ENCODE measurements around the gene RASGEF1B.
A peak's percentile ranks its signal among the peaks of the same experiment; 100 is the strongest.

Gene RASGEF1B

DNA sequence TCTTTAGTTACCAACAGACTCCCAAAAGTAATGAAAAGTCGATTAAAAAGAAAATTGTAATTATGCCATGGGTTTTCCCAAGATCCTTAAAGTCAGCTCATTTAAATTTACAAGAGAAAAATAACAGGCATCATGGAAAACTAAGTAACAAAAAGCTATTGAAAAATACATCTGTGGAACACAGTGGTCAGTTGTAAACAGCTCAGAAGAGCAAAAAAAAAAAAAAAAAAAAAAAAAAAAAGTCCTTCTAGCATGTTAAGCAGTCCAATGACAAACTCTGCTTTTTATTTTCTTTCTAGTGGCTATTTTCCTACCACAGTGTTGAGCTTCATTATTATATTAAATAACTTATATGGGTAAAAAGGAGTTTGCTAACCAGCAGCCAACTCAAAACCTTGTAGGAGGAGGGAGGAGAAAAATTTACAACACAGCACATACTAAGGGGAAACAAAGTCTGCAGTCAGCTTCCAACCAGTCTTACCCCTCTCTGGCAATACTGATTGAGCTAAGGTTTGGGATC lies 44.9 kb downstream of the RASGEF1B start:
- no peak for FAIRE-seq
- DNase-seq (ENCODE audit: insufficient read length, low spot score), result no peak
- TF ChIP-seq POLR2AphosphoS5 (IDR thresholded peaks at IDR 0.05; ENCODE audit: low read depth, low read length) (no peak), POLR2A (IDR thresholded peaks at IDR 0.05; ENCODE audit: low read depth, low read length) (no peak), TAF1 (IDR thresholded peaks at IDR 0.05; ENCODE audit: low read depth, low read length) (no peak), PAX5 (IDR thresholded peaks at IDR 0.05; ENCODE audit: insufficient read depth, low read length, severe bottlenecking) (no peak), POU2F2 (IDR thresholded peaks at IDR 0.05; ENCODE audit: low read depth, low read length) (no peak), SPI1 (IDR thresholded peaks at IDR 0.05; ENCODE audit: low read depth, low read length) (no peak)

- FAIRE-seq (no peak), DNase-seq (ENCODE audit: insufficient read length, low spot score) (no peak)
- TF ChIP-seq PAX5 (IDR thresholded peaks at IDR 0.05; ENCODE audit: insufficient read depth, low read length, severe bottlenecking) (no peak), POLR2AphosphoS5 (IDR thresholded peaks at IDR 0.05; ENCODE audit: low read depth, low read length) (no peak), POLR2A (IDR thresholded peaks at IDR 0.05; ENCODE audit: low read depth, low read length) (no peak), SPI1 (IDR thresholded peaks at IDR 0.05; ENCODE audit: low read depth, low read length) (no peak), POU2F2 (IDR thresholded peaks at IDR 0.05; ENCODE audit: low read depth, low read length) (no peak), TAF1 (IDR thresholded peaks at IDR 0.05; ENCODE audit: low read depth, low read length) (no peak)
Measured at GRCh38 chr4:81424816-81425755, 46.6 kb downstream of the RASGEF1B start.

- FAIRE-seq (no peak), DNase-seq (ENCODE audit: insufficient read length, low spot score) (no peak)
- TF ChIP-seq SPI1 (IDR thresholded peaks at IDR 0.05; ENCODE audit: low read depth, low read length), result no peak
- TF ChIP-seq POU2F2 (IDR thresholded peaks at IDR 0.05; ENCODE audit: low read depth, low read length), result no peak
- no peak for TF ChIP-seq TAF1 (IDR thresholded peaks at IDR 0.05; ENCODE audit: low read depth, low read length)
- TF ChIP-seq PAX5 (IDR thresholded peaks at IDR 0.05; ENCODE audit: insufficient read depth, low read length, severe bottlenecking), result no peak
- no peak for TF ChIP-seq POLR2AphosphoS5 (IDR thresholded peaks at IDR 0.05; ENCODE audit: low read depth, low read length)
- TF ChIP-seq POLR2A (IDR thresholded peaks at IDR 0.05; ENCODE audit: low read depth, low read length), result no peak
Measured at GRCh38 chr4:81424336-81424735, 47.4 kb downstream of the RASGEF1B start.

GRCh38 chr4:81422595-81422994 lies 49.1 kb downstream of the RASGEF1B start:
- no peak for DNase-seq (ENCODE audit: insufficient read length, low spot score)
- peak; percentile 26 for FAIRE-seq
- TF ChIP-seq POLR2AphosphoS5 (IDR thresholded peaks at IDR 0.05; ENCODE audit: low read depth, low read length), result no peak
- no peak for TF ChIP-seq POU2F2 (IDR thresholded peaks at IDR 0.05; ENCODE audit: low read depth, low read length)
- no peak for TF ChIP-seq TAF1 (IDR thresholded peaks at IDR 0.05; ENCODE audit: low read depth, low read length)
- TF ChIP-seq PAX5 (IDR thresholded peaks at IDR 0.05; ENCODE audit: insufficient read depth, low read length, severe bottlenecking), result no peak
- TF ChIP-seq SPI1 (IDR thresholded peaks at IDR 0.05; ENCODE audit: low read depth, low read length), result no peak
- no peak for TF ChIP-seq POLR2A (IDR thresholded peaks at IDR 0.05; ENCODE audit: low read depth, low read length)

DNA sequence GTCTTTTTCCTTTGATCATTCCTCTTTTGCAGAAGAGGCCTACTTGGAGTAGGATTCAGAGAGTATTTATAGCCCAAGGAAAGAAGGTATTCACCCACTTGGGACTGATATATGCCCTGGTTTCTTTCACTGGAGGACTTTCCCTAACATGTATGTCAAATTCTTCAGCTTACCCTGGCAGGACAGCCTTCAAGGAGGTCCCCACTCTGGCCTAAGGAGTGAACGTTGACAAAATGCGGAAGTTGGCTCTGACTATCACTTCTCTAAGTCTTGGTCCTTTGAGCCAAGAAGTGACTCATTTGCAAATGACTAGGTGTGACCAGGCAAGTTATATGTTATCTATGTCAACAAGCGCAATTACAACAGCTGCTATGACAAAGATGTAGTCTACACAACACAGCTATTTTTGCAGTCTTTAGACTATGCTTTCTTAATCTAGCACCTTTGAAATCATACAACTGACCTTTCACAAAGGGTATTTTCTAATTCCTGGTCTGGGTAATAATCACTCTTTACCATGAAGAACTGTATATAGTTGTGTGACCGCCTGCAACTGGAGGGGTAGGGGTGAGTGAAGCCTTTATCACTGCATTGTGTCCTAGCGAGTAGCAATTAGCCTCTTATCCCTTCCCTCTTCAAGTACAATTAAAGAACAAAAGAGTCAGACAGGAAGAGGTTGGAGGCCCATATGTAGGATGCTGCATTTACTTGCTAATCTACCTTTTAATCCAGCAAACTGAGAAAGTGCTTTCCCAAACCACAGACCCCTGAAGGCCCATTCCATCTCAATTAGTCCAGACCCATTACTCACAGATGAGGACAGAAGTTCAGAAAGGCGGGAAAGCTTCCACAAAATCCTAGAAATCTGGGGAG lies 50.1 kb downstream of the RASGEF1B start:
- TF ChIP-seq PAX5 (IDR thresholded peaks at IDR 0.05; ENCODE audit: insufficient read depth, low read length, severe bottlenecking), result no peak
- peak; percentile 91 for TF ChIP-seq SPI1 (IDR thresholded peaks at IDR 0.05; ENCODE audit: low read depth, low read length)
- no peak for TF ChIP-seq POLR2AphosphoS5 (IDR thresholded peaks at IDR 0.05; ENCODE audit: low read depth, low read length)
- peak; percentile 80 for FAIRE-seq
- DNase-seq (ENCODE audit: insufficient read length, low spot score), result peak; percentile 36

- DNase-seq (ENCODE audit: insufficient read length, low spot score) (no peak), FAIRE-seq (no peak)
- TF ChIP-seq SPI1 (IDR thresholded peaks at IDR 0.05; ENCODE audit: low read depth, low read length) (no peak), POLR2A (IDR thresholded peaks at IDR 0.05; ENCODE audit: low read depth, low read length) (no peak), TAF1 (IDR thresholded peaks at IDR 0.05; ENCODE audit: low read depth, low read length) (no peak), POU2F2 (IDR thresholded peaks at IDR 0.05; ENCODE audit: low read depth, low read length) (no peak), PAX5 (IDR thresholded peaks at IDR 0.05; ENCODE audit: insufficient read depth, low read length, severe bottlenecking) (no peak), POLR2AphosphoS5 (IDR thresholded peaks at IDR 0.05; ENCODE audit: low read depth, low read length) (no peak)
Measured at GRCh38 chr4:81418572-81418971, 53.1 kb downstream of the RASGEF1B start.

DNA sequence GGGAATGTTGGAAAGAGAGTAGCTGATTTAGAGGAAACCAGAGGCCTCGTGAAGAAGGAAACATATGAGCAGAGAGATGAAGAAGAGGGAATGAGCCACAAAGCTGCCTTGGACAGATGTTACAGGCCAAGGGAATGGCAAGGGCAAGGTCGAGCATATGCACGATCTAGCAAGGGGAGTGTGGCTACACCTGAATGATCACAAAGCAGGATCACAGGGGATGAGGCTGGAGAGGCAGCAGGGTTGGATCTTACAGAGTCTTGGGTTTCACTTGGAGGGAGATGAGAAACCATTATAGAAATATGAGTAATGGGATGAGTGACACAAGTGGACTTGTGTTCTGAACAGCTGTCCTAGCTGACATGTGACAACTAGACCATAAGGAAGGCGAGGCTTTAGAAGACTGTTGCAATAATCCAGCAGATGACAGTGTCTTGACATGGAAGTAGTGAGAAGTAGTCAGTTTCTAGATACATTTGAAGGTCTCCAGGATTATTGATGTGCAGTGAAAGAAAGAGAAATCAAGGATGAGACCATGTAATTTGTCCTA lies 58.7 kb downstream of the RASGEF1B start:
- FAIRE-seq (no peak), DNase-seq (ENCODE audit: insufficient read length, low spot score) (no peak)
- TF ChIP-seq POLR2AphosphoS5 (IDR thresholded peaks at IDR 0.05; ENCODE audit: low read depth, low read length) (no peak), POLR2A (IDR thresholded peaks at IDR 0.05; ENCODE audit: low read depth, low read length) (no peak), SPI1 (IDR thresholded peaks at IDR 0.05; ENCODE audit: low read depth, low read length) (no peak), POU2F2 (IDR thresholded peaks at IDR 0.05; ENCODE audit: low read depth, low read length) (no peak), TAF1 (IDR thresholded peaks at IDR 0.05; ENCODE audit: low read depth, low read length) (no peak), PAX5 (IDR thresholded peaks at IDR 0.05; ENCODE audit: insufficient read depth, low read length, severe bottlenecking) (no peak)

DNA sequence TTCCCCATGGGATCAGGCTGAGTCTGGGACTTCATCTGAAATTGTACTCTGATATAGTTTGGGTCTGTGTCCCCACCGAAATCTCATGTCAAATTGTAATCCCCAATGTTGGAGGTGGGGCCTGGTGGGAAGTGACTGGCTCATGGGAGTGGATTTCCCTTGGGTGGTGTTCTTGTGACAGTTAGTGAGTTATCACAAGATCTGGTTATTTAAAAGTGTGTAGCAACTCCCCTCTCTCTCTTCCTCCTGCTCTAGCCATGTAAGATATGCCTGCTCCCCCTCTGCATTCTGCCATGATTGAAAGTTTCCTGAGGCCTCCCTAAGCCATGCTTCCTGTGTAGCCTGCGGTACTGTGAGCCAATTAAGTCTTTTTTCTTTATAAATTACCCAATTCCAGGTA lies 61.0 kb downstream of the RASGEF1B start:
- DNase-seq (ENCODE audit: insufficient read length, low spot score) (no peak), FAIRE-seq (no peak)
- TF ChIP-seq TAF1 (IDR thresholded peaks at IDR 0.05; ENCODE audit: low read depth, low read length), result no peak
- TF ChIP-seq SPI1 (IDR thresholded peaks at IDR 0.05; ENCODE audit: low read depth, low read length), result no peak
- no peak for TF ChIP-seq POLR2A (IDR thresholded peaks at IDR 0.05; ENCODE audit: low read depth, low read length)
- TF ChIP-seq PAX5 (IDR thresholded peaks at IDR 0.05; ENCODE audit: insufficient read depth, low read length, severe bottlenecking), result no peak
- no peak for TF ChIP-seq POU2F2 (IDR thresholded peaks at IDR 0.05; ENCODE audit: low read depth, low read length)
- no peak for TF ChIP-seq POLR2AphosphoS5 (IDR thresholded peaks at IDR 0.05; ENCODE audit: low read depth, low read length)
